Activated CD4-positive, CD25-positive, alpha-beta regulatory T cell treated with anti-CD3 and anti-CD28 coated beads, Interleukin-2, amount 50 U/mL, for 16 hours (primary cell): ENCODE results near the gene DNAAF5.

Experiments
- DNase-seq: peaks from one replicate; pipeline ENCODE4 v3.0.0-alpha.2; 2020; ENCODE audit warnings: low read depth, low spot score

DNAAF5 gene

DNA sequence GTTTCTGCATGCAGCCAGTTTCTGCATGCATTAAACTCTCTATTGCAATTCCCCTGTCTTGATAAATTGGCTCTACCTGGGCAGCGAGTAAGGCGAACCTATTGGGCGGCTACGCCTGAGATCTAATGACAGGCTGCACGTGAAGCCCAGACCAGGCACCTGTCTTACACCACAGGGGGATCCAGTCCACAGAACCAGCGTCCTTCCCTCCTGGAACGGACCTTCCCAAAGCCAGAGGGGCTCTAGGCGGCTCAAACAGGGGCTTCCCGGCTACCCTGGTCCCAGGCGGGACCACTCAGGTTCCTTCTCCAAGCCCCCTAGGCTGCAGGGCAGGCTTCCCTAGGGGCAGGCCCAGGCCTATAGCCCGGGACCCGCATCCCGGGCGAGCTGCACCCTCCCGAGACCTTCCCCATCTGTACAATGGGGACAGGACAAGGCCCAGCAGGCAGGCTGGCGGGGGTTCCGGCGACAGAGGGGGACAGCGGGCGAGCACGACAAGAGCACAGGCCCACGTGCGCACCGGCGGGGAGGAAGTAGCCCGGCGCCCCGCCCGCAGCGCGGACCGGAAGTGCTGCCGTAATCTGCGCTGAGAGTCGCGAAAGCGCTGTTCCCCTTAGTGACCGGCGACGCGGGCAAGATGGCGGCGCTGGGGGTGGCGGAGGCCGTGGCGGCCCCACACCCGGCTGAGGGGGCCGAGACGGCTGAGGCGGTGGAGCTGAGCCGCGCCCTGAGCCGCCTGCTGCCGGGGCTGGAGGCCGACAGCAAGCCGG is at the start of gene DNAAF5:
Gene DNAAF5, plus strand, starts transcription at position 616 of the 770 bp plus-strand sequence. Its CDS starts 22 bp downstream, at position 638.
- DNase-seq: peak; percentile 77

GRCh38 chr7:676972-677385 is 49.5 kb upstream of the DNAAF5 start:
- no peak for DNase-seq

GRCh38 chr7:680411-681127 is 45.9 kb upstream of the DNAAF5 start:
- DNase-seq: no peak

DNA sequence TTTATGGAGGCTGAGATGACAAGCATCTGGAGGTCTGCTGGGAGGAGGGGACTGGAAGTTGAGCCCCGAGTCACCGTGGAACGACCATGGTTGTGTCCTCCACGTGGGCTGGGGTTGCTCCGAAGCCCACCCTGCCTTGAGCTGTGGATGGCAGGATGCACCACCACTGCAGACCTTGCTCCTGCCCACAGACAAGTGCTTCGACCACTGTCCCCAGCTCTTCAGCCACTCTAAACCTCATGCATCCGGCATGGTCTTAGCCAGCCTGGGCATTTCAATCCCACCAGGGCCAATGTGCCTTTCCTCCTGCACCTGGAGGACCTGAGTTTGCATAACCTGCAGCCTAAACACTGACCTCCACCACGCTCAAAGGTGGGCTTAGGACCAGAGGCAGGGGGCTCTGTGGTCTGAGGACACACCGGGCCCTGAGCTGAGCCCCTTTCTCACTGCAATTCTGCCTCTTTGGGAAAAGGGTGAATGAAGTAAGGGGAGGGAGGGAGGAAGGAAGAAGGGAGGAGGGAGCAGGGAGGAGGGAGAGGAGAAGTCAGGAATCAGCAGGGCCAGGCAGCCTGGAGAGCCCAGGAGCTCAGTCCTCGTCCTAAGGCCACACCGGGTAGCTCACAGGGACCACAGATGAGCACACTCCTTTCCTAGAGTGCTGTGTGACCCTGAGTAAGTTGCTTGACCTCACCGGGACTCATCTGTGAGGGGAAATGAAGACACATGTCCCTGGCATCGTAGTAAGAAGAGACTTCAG is 44.8 kb upstream of the DNAAF5 start:
- DNase-seq: no peak

DNA sequence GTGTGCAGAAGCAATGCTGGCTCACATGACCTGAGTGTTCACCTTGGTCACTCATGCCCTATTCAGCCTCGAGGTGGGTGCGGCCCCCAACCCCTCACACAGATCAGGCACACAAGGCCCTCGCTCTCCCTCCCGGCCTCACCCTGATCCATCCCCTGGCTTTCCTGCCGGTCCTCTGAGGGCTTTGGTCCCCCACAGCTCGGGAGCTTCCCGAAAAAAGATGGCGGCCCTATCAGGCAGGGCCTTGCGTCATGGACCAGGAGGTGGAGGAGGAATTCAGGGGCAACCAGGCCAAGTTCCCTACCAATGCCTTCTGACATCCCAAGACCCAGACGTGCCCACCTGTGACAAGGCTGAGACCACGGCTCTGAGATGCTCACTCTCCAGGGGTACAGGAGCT is 43.7 kb upstream of the DNAAF5 start:
- no peak for DNase-seq

GRCh38 chr7:683526-684205 is 42.8 kb upstream of the DNAAF5 start:
- DNase-seq: no peak

DNA sequence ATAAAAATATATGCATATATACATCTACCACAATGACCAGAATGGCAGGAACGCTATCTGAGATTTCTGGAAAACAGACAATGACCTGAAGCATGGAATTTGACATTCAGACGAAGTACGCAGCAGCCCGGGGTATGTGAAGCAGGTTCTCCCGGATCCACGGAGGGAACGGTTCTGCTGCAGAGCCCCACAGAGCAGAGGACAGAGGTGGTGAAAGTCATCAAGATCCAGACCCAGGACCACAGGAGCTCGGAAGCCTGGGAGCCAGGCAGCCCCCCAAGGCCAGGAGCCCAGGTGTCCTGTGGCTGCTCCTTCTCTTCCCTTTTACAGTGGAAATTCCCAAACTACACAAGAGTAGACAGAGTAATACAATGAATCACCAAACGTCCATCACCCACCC is 42.1 kb upstream of the DNAAF5 start:
- no peak for DNase-seq

DNA sequence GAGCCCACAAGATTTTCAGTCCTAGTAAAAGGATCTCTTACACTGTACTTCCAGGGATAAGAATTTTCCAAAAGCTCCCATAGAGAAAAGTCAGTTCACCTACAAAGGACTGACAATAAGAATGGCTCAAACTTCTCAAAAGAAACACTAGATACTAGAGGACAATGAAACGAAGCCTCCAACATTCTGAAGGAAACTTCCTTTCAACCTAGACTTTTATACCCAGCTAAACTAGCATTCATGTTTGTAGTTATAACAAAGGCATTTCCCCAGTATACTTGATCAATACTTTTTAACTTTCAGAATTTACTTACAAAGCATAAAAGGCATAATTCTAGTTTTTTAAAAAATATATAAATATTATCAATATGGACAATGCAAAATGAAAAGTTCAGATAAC is 41.0 kb upstream of the DNAAF5 start:
- no peak for DNase-seq

- DNase-seq: no peak
Observed at GRCh38 chr7:690478-691360, 35.8 kb upstream of the DNAAF5 start.

GRCh38 chr7:691361-692045 is 35.0 kb upstream of the DNAAF5 start:
- no peak for DNase-seq

DNA sequence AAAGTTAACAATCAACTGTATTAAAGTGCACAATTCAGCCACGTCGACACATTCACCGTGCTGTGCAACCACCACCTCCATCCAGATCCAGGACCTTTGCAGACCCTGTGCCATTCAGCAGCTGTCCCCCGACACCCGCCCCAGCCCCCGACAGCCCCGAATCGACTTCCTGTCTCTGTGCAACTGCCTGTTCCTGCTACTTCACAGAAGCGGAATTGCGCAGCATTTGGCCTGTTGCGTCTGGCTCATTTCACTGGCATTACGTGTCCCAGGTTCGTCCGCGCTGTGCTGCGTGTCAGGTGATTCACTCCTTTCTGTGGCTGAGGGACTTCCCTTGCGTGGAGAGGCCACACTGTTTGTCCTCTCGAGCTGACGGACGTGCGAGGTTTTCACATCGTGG is 33.2 kb upstream of the DNAAF5 start:
- no peak for DNase-seq

DNA sequence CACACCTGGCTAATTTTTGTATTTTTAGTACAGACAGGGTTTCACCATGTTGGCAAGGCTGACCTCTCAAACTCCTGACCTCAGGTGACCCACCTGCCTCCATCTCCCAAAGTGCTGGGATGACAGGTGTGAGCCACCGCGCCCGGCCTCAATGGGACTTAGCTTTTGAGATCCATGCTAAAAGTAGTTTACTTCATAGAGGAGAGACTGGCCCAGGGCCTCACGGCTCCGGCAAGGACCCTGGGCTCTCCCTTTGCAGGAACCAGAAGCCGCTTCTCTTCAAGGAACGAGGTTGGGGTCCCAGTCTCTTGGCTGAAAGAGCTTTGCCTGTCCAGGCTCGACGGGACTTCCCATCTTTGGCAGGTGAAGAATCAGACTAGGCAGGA is 30.1 kb upstream of the DNAAF5 start:
- no peak for DNase-seq

GRCh38 chr7:696812-697551 is 29.5 kb upstream of the DNAAF5 start:
- DNase-seq: no peak

DNA sequence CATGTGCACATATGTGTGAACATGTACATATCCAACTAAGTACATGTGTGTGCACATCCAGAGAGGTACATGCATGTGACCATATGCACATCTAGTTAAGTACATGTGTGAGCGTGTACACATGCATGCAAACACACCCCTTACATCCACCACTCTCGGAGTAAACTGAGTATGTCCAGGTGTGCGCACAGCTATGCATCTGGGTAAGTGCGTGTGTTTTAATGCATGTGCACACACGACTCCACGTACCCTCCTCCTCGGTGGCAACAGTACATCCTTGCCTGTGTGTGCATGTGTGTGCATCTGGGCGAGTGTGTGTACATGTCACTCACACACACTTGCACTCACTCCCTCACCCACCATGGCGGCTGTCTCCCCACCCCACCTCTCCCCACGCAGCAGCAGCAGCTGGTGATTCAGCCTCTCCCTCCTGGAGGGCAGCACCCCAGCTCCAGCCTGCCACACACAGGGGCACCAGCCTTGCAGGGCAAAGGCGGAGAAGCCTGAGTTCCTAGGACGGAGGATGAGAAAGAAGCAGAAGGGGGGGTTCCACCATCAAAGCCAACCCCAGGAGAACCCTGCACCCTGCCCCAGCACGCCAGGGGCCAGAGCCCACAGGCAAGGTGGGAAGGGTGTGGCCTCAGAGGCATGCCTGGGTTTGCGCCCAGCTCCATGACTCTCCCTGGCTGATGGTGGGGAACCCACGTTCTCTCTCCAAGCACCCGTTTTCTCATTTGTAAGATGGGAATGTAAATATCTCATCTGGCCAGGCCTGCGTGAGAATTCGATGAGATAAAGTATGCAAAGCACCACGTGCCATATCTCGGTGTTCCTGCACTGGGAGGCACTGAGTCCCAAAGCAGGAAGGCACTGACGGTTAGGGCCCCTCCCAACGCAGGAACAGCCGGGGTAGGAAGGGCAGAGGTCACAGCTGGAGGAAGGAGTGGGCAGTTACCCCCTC is 27.7 kb upstream of the DNAAF5 start:
- no peak for DNase-seq

DNA sequence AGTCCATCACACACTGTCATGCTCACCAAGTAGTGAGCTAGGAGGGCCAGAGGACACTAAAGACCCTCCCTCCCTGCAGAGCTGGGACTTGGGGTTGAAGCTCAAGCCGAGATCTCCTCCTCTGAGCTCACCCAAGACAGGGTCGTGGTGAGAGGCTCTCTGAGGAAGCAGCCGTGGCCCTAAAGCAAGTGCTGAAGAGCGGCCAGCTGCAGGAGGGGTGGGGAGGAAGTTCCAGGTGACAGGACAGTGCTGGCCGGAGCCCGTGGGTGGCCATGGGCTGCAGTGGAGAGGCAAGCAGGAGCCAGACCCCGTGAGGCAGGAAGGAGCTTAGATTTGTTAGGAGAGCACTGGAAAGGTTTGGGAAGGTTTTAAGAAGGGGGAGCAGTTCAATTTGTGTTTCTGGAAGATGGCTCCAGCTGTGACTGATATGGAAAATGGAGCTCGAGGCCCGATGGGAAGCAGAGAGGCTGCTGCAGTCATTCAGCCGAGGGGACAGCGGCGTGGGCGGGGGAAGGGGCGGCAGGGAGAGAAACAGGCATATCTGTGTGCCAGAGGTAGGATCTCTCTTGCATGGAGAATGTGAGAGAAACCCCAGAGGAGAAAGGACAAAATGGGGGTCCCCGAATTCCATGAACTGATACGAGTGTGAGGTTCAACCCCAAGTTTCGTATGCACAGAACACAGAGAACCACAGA is 26.9 kb upstream of the DNAAF5 start:
- no peak for DNase-seq

- no peak for DNase-seq
Observed at GRCh38 chr7:701086-701671, 25.3 kb upstream of the DNAAF5 start.

- no peak for DNase-seq
Observed at GRCh38 chr7:703049-703448, 23.4 kb upstream of the DNAAF5 start.
